GM12865 (cell line): ENCODE results near the gene PDGFD.

Experiments
- DNase-seq: peaks from one replicate; pipeline ENCODE4 v3.0.0; 2010; ENCODE audit warnings: low read depth
- H3K4me3 ChIP-seq: 2 replicates; pipeline ENCODE4 v1.5.1; 2011; ENCODE audit warnings: mild to moderate bottlenecking, low read depth, low read length, control low read depth
- CTCF ChIP-seq: IDR thresholded peaks from 2 replicates; pipeline ENCODE4 v1.5.1; 2011; ENCODE audit warnings: low read length, control low read depth, low read depth, inconsistent platforms; ENCODE audit not compliant: insufficient read depth; ENCODE audit errors: missing control alignments

Gene PDGFD

DNA sequence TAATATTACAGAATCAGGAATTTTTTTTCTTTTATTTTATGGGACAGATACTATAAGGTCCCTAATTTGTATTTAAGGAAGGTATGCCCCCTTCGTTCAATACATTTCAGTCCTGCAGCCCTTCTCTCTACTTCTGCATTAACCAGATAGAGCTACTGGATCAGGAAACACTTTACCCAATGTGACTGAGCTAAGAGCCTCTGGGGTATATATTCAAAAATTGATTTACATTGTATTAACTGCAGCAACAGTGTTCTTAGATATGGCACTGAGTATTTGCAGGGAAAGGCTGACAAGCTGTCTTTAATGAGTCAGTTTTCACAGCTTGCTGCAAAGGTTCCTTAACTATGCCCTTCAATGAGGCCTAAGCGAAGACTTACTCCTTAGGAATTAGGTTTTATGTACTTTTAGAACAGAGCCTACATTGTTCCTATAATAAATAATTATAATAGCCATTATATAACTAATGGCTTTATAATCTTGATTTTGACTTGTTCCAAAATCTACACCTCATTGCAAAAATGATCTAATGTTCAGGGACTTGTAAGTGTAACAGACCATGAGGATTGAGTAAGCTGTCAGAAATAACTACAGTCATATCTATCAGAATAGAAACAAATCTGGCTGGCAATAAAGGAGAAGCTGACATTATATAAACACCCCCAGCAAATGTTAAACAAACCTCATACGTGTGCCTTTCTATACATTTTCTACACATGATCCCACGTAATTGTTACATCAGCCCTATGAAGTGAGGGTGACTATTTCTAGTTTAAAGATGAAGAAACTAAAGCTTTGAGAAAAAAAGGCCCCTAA, 72.5 kb downstream of the PDGFD start:
- TF ChIP-seq CTCF: no peak
- no peak overlapping the region for H3K4me3 ChIP-seq

GRCh38 chr11:104090767-104091166, 73.2 kb downstream of the PDGFD start:
- TF ChIP-seq CTCF: no peak
- H3K4me3 ChIP-seq: no peak overlapping the region
- no peak for DNase-seq

More for the DNA sequence above, 72.5 kb downstream of the PDGFD start:
- no peak for DNase-seq

GRCh38 chr11:104089481-104089880, 74.5 kb downstream of the PDGFD start:
- no peak overlapping the region for H3K4me3 ChIP-seq
- no peak for DNase-seq
- TF ChIP-seq CTCF: no peak

GRCh38 chr11:104086621-104087020, 77.3 kb downstream of the PDGFD start:
- TF ChIP-seq CTCF: no peak
- H3K4me3 ChIP-seq: no peak overlapping the region
- DNase-seq: no peak

DNA sequence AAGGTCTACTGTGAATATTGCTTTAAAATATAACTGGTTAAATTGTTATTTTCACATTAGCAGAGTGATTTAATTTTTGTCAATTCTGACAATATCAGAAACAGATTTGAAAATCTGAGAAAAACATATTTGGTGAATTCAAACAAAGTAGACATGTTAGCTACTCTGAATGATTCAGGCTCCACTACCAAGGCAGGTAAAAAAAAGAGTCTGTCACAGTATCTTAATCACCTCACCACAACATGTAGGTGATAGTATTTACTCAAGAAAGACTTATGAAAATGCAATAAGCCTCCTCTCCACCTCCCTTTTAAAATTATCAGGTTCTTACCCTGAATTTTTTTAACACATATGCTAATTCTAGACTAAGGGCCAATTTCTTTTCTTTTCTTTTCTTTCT, 85.0 kb downstream of the PDGFD start:
- TF ChIP-seq CTCF: no peak
- no peak overlapping the region for H3K4me3 ChIP-seq
- no peak for DNase-seq

GRCh38 chr11:104078245-104078644, 85.7 kb downstream of the PDGFD start:
- no peak for DNase-seq
- no peak for TF ChIP-seq CTCF
- no peak overlapping the region for H3K4me3 ChIP-seq

GRCh38 chr11:104076455-104076854, 87.5 kb downstream of the PDGFD start:
- no peak for DNase-seq
- H3K4me3 ChIP-seq: no peak overlapping the region
- no peak for TF ChIP-seq CTCF
